SU-DHL-6 (cell line): Measurements from ENCODE around the gene CFAP92.

ENCODE experiments used
- EZH2phosphoT487 ChIP-seq: fragments of 200-600 bp; sonication (generic), shearing (Covaris generic); conservative IDR thresholded peaks from 2 replicates; pipeline ENCODE4 v1.6.1; 2018; ENCODE audit warnings: mild to moderate bottlenecking, antibody characterized with exemption, low read length, moderate library complexity, mixed read lengths
- TF ChIP-seq, protein P1 (sequence below): fragments of 200-600 bp; sonication (generic); IDR thresholded peaks from one replicate; pipeline ENCODE4 v1.5.1; 2017; ENCODE audit warnings: antibody characterized with exemption, mild to moderate bottlenecking, low read length, moderate library complexity; ENCODE audit not compliant: insufficient read depth, poor library complexity, severe bottlenecking

- TF ChIP-seq, protein P1, sequence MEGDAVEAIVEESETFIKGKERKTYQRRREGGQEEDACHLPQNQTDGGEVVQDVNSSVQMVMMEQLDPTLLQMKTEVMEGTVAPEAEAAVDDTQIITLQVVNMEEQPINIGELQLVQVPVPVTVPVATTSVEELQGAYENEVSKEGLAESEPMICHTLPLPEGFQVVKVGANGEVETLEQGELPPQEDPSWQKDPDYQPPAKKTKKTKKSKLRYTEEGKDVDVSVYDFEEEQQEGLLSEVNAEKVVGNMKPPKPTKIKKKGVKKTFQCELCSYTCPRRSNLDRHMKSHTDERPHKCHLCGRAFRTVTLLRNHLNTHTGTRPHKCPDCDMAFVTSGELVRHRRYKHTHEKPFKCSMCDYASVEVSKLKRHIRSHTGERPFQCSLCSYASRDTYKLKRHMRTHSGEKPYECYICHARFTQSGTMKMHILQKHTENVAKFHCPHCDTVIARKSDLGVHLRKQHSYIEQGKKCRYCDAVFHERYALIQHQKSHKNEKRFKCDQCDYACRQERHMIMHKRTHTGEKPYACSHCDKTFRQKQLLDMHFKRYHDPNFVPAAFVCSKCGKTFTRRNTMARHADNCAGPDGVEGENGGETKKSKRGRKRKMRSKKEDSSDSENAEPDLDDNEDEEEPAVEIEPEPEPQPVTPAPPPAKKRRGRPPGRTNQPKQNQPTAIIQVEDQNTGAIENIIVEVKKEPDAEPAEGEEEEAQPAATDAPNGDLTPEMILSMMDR = no peak
- TF ChIP-seq EZH2phosphoT487 = no peak
Measured at GRCh38 chr3:129030611-129031010, 36.7 kb upstream of the CFAP92 start.
